BE2C (cell line): ENCODE results near the gene CDKN2B.

ENCODE experiments used
- DNase-seq: peaks from one replicate; pipeline ENCODE4 v3.0.0-alpha.2; 2020
- H3K27me3 ChIP-seq: fragments of 250-450 bp; sonication (Bioruptor Pico); 2 replicates; pipeline ENCODE4 v1.5.1; 2020; ENCODE audit warnings: mild to moderate bottlenecking
- H3K36me3 ChIP-seq: fragments of 250-450 bp; sonication (Bioruptor Pico); 2 replicates; pipeline ENCODE4 v1.5.1; 2020; ENCODE audit warnings: mild to moderate bottlenecking
- H3K4me1 ChIP-seq: fragments of 250-450 bp; sonication (Bioruptor Pico); 2 replicates; pipeline ENCODE4 v1.5.1; 2020
- H3K4me3 ChIP-seq: 2 replicates; pipeline ENCODE4 v1.5.1; 2011; ENCODE audit warnings: low read depth, low read length
- H3K9me3 ChIP-seq: fragments of 250-450 bp; sonication (Bioruptor Pico); 2 replicates; pipeline ENCODE4 v1.5.1; 2020
- CTCF ChIP-seq: IDR thresholded peaks from 2 replicates; pipeline ENCODE4 v1.5.1; 2012; ENCODE audit warnings: mild to moderate bottlenecking, low read depth, low read length

The CDKN2B gene

GRCh38 chr9:22002038-22002437, 7.1 kb downstream of the CDKN2B start:
- no peaks in the 10 kb centered on the region for H3K36me3 ChIP-seq
- no peak overlapping the region for H3K4me3 ChIP-seq
- TF ChIP-seq CTCF = no peak
- DNase-seq = no peak
- no peaks in the 10 kb centered on the region for H3K4me1 ChIP-seq
- no peaks in the 10 kb centered on the region for H3K27me3 ChIP-seq
- no peaks in the 10 kb centered on the region for H3K9me3 ChIP-seq

DNA sequence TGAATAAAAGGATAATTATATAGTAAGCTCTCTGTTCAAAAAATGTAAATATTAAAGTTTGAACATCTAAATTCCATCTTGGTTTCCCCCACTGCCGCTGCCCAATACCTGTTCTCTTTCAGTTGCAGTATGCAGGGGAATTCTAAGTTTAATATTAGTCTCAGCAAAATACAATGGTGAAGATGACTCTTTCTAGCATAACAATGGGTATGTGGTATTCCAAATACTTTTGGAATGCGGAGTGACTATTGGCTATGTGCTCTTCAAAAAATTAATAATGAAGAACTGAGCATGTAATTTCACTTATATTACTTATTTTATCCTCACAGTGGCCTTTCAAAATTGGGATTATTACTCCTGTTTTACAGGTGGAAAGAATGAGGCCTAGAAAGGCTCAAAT, 11.1 kb downstream of the CDKN2B start:
- no peaks in the 10 kb centered on the region for H3K27me3 ChIP-seq
- no peak for TF ChIP-seq CTCF
- no peaks in the 10 kb centered on the region for H3K36me3 ChIP-seq
- no peaks in the 10 kb centered on the region for H3K9me3 ChIP-seq
- DNase-seq = no peak
- no peak overlapping the region for H3K4me3 ChIP-seq
- H3K4me1 ChIP-seq = no peaks in the 10 kb centered on the region

- H3K4me1 ChIP-seq = no peaks in the 10 kb centered on the region
- H3K36me3 ChIP-seq = no peaks in the 10 kb centered on the region
- H3K9me3 ChIP-seq = no peaks in the 10 kb centered on the region
- H3K4me3 ChIP-seq = no peak overlapping the region
- no peak for DNase-seq
- TF ChIP-seq CTCF = no peak
- no peaks in the 10 kb centered on the region for H3K27me3 ChIP-seq
Observed at GRCh38 chr9:21997480-21997879, 11.6 kb downstream of the CDKN2B start.

- H3K36me3 ChIP-seq = no peaks in the 10 kb centered on the region
- H3K27me3 ChIP-seq = no peaks in the 10 kb centered on the region
- TF ChIP-seq CTCF = no peak
- no peak for DNase-seq
- peak overlapping the region; percentile 98 for H3K4me3 ChIP-seq
- H3K4me1 ChIP-seq = no peaks in the 10 kb centered on the region
- H3K9me3 ChIP-seq = no peaks in the 10 kb centered on the region
Observed at GRCh38 chr9:21996858-21997257, 12.2 kb downstream of the CDKN2B start.

GRCh38 chr9:21996438-21996837, 12.7 kb downstream of the CDKN2B start:
- Histone ChIP-seq H3K4me3 (peak overlapping the region; percentile 98), H3K36me3 (no peaks in the 10 kb centered on the region), H3K9me3 (no peaks in the 10 kb centered on the region), H3K27me3 (no peaks in the 10 kb centered on the region), H3K4me1 (no peaks in the 10 kb centered on the region)
- DNase-seq = no peak
- no peak for TF ChIP-seq CTCF

GRCh38 chr9:21995666-21996398, 13.3 kb downstream of the CDKN2B start:
- peak; percentile 32 for DNase-seq
- H3K9me3 ChIP-seq = no peaks in the 10 kb centered on the region
- H3K36me3 ChIP-seq = no peaks in the 10 kb centered on the region
- no peaks in the 10 kb centered on the region for H3K4me1 ChIP-seq
- peak overlapping the region; percentile 98 for H3K4me3 ChIP-seq
- no peaks in the 10 kb centered on the region for H3K27me3 ChIP-seq
- no peak for TF ChIP-seq CTCF
